HG03342 (cell line): ENCODE measurements around the gene LPAR1.
"Not testable (repeated sequence)": the region's sequence is repeated elsewhere in the genome, so short reads cannot be mapped to it uniquely, and the experiment has no call there.

Experiments used
- ATAC-seq: cut with Tn5 transposase; IDR thresholded peaks from one replicate; pipeline ENCODE4 v1.9.1; 2021; ENCODE audit warnings: mild to moderate bottlenecking, moderate library complexity; ENCODE audit not compliant: unreplicated experiment

LPAR1 gene

GRCh38 chr9:111038331-111039230, at the start of gene LPAR1:
LPAR1 (minus strand) TSS chr9:111038470; CDS start chr9:110972117, 66,353 bp downstream.
- no peak for ATAC-seq

GRCh38 chr9:111078391-111079038, 40.2 kb upstream of the LPAR1 start:
- ATAC-seq: no peak

GRCh38 chr9:111076519-111076918, 38.2 kb upstream of the LPAR1 start:
- no peak for ATAC-seq

- ATAC-seq: no peak
These were observed 37.8 kb upstream of the LPAR1 start for GRCh38 chr9:111076042-111076441.

GRCh38 chr9:111074395-111074794, 36.1 kb upstream of the LPAR1 start:
- ATAC-seq: no peak

- ATAC-seq: no peak
These were observed 30.9 kb upstream of the LPAR1 start for GRCh38 chr9:111069183-111069582.

- no peak for ATAC-seq
These were observed 30.5 kb upstream of the LPAR1 start for GRCh38 chr9:111068771-111069170.

GRCh38 chr9:111068383-111068730, 30.1 kb upstream of the LPAR1 start:
- ATAC-seq: no peak

- ATAC-seq: no peak
These were observed 28.2 kb upstream of the LPAR1 start for GRCh38 chr9:111066468-111066867.

- ATAC-seq: no peak
These were observed 27.1 kb upstream of the LPAR1 start for GRCh38 chr9:111065414-111065813.

- no peak for ATAC-seq
These were observed 26.0 kb upstream of the LPAR1 start for GRCh38 chr9:111064160-111064837.

GRCh38 chr9:111063332-111063731, 25.1 kb upstream of the LPAR1 start:
- ATAC-seq: no peak

GRCh38 chr9:111058166-111058565, 19.9 kb upstream of the LPAR1 start:
- no peak for ATAC-seq

GRCh38 chr9:111056538-111056937, 18.3 kb upstream of the LPAR1 start:
- ATAC-seq: no peak

- ATAC-seq: no peak
These were observed 14.5 kb upstream of the LPAR1 start for GRCh38 chr9:111052791-111053190.

- ATAC-seq: no peak
These were observed 13.1 kb upstream of the LPAR1 start for GRCh38 chr9:111051400-111051799.

- no peak for ATAC-seq
These were observed 12.5 kb upstream of the LPAR1 start for GRCh38 chr9:111050819-111051218.

- not testable (repeated sequence) for ATAC-seq
These were observed 9.0 kb upstream of the LPAR1 start for GRCh38 chr9:111047287-111047686.

GRCh38 chr9:111041902-111042301, 3.6 kb upstream of the LPAR1 start:
- no peak for ATAC-seq

- no peak for ATAC-seq
These were observed 2.2 kb upstream of the LPAR1 start for GRCh38 chr9:111040494-111040893.

GRCh38 chr9:111039231-111039906, 1.1 kb upstream of the LPAR1 start:
- ATAC-seq: no peak
